ENCODE results near the gene MEIKIN. TPM values are rescaled to one million over a fixed set of nuclear protein-coding genes. Genes with fewer than 3 reads are reported as not detected.

The MEIKIN gene
- total and polyA plus RNA-seq, 2 of the 13 experiments (the other 11 are each of a cell fraction or from before 2014, with no cell fraction given) = not detected

- Histone ChIP-seq H3K79me2 (ENCODE audit: insufficient read depth, low read length) (no peaks in the 10 kb centered on the region), H3K9me3 (ENCODE audit: low read length) (no peaks in the 10 kb centered on the region), H3K27me3 (ENCODE audit: control insufficient read depth in 1 of 2, insufficient read depth in 2 of 2, low read length in 2 of 2) (no peaks in the 10 kb centered on the region; a peak in 2 of 5 replicates), H3K36me3 (replicated peaks in 1 of 2; ENCODE audit: control insufficient read depth in 1 of 2, insufficient read depth in 2 of 2, low read length in 2 of 2) (no peaks in the 10 kb centered on the region), H3K27ac (ENCODE audit: extremely low read length, insufficient read depth, low read length) (no peak overlapping the region), H3K4me2 (ENCODE audit: low read depth, low read length) (no peak overlapping the region), H3K4me1 (ENCODE audit: insufficient read depth, low read length) (no peaks in the 10 kb centered on the region), H2AFZ (ENCODE audit: low read length) (no peak overlapping the region), H3K9ac (ENCODE audit: insufficient read depth, low read depth, low read length) (no peak overlapping the region), H3K4me3 (replicated peaks in 1 of 3; ENCODE audit: insufficient read depth in 1 of 3, low read depth in 2 of 3, low read length in 3 of 3) (no peak overlapping the region), H4K20me1 (ENCODE audit: insufficient read depth, low read length) (no peaks in the 10 kb centered on the region)
- DNase-seq (ENCODE audit: low spot score) (no peak), FAIRE-seq (no peak), ATAC-seq (no peak)
- in situ Hi-C loops (cut with HindIII; ENCODE audit: extremely low pct_ligation_motif_present, low pct_unique_long_range_greater_than_20kb) (no loop called here), intact Hi-C loops (cut with micrococcal nuclease; ENCODE audit: unreplicated experiment) (no loop called here)
- BruUV-seq (replicated peaks) = no TSS peak
- peak; percentile 35; the same call in 1 of the 2 replicates for TF ChIP-seq MAFF (IDR thresholded peaks at IDR 0.05; ENCODE audit: low read depth, low read length)
- TF ChIP-seq ZC3H4 (CRISPR knock-in tag; IDR thresholded peaks at IDR 0.05; ENCODE audit: borderline replicate concordance) = no peak
- TF ChIP-seq SNRNP70 (IDR thresholded peaks at IDR 0.05; ENCODE audit: low read depth, low read length) = no peak
- TF ChIP-seq MAFK (conservative IDR thresholded peaks at IDR 0.05 in 1 of 2, IDR thresholded peaks at IDR 0.05 in 1 of 2; ENCODE audit: low read length in 2 of 2) = peak; percentile 28 to 60; a peak in 2 of 4 replicates
- CTCF ChIA-PET (ENCODE audit: low intra/inter-chr PET ratio, low total read pairs) = no interaction called here
- POLR2A ChIA-PET = no interaction called here
- WGBS (ENCODE audit: low lambda C conversion rate) = 4% methylated on average over 3 of the region's 3 CpGs
Measured at GRCh38 chr5:131939690-131940345, 5.6 kb downstream of the MEIKIN start.

GRCh38 chr5:131932235-131932634, 13.2 kb downstream of the MEIKIN start:
- peaks cover 0 to 3% of the 10 kb centered on the region in 2 experiments; a peak in 2 of 5 replicates for H3K27me3 ChIP-seq (ENCODE audit: control insufficient read depth in 1 of 2, insufficient read depth in 2 of 2, low read length in 2 of 2)

More at GRCh38 chr5:131932235-131932634, 13.2 kb downstream of the MEIKIN start:
- Histone ChIP-seq H4K20me1 (ENCODE audit: insufficient read depth, low read length) (no peaks in the 10 kb centered on the region), H2AFZ (ENCODE audit: low read length) (no peak overlapping the region), H3K9me3 (ENCODE audit: low read length) (peaks cover 9% of the 10 kb centered on the region; the same call in 1 of the 2 replicates), H3K4me2 (ENCODE audit: low read depth, low read length) (no peak overlapping the region), H3K36me3 (replicated peaks in 1 of 2; ENCODE audit: control insufficient read depth in 1 of 2, insufficient read depth in 2 of 2, low read length in 2 of 2) (no peaks in the 10 kb centered on the region), H3K79me2 (ENCODE audit: insufficient read depth, low read length) (no peaks in the 10 kb centered on the region), H3K27ac (ENCODE audit: extremely low read length, insufficient read depth, low read length) (no peak overlapping the region), H3K4me3 (replicated peaks in 1 of 3; ENCODE audit: insufficient read depth in 1 of 3, low read depth in 2 of 3, low read length in 3 of 3) (no peak overlapping the region), H3K4me1 (ENCODE audit: insufficient read depth, low read length) (no peaks in the 10 kb centered on the region), H3K9ac (ENCODE audit: insufficient read depth, low read depth, low read length) (no peak overlapping the region)
- TF ChIP-seq HOXA3 (CRISPR knock-in tag; IDR thresholded peaks at IDR 0.05) (no peak), GLMP (CRISPR knock-in tag; IDR thresholded peaks at IDR 0.05; ENCODE audit: borderline replicate concordance) (no peak)
- no peak for FAIRE-seq
- ATAC-seq = no peak
- 15% methylated on average over 2 of the region's 2 CpGs for WGBS (ENCODE audit: low lambda C conversion rate)
- no peak for DNase-seq (ENCODE audit: low spot score)
- no TSS peak for BruUV-seq (replicated peaks)
- intact Hi-C loops (cut with micrococcal nuclease; ENCODE audit: unreplicated experiment) (no loop called here), in situ Hi-C loops (cut with HindIII; ENCODE audit: extremely low pct_ligation_motif_present, low pct_unique_long_range_greater_than_20kb) (no loop called here)
- CTCF ChIA-PET (ENCODE audit: low intra/inter-chr PET ratio, low total read pairs) = no interaction called here
- POLR2A ChIA-PET = no interaction called here
